Naive thymus-derived CD4-positive, alpha-beta T cell (primary cell): ENCODE results near the gene ZNF423. TPM values are rescaled to one million over a fixed set of nuclear protein-coding genes. Genes with fewer than 3 reads are reported as not detected.

Source experiments
- ATAC-seq: fragments of 150-1000 bp; cut with Tn5 transposase; 2 replicates; pipeline ENCODE4 v1.10.0; 2021; ENCODE audit warnings: mild to moderate bottlenecking, moderate library complexity
- CTCF ChIA-PET: fragments of 350-600 bp; sonication (Branson Sonifier 250); formaldehyde crosslinking; loops from one replicate; lab custom pipeline; 2021; ENCODE audit warnings: antibody characterized with exemption; lab: Charles Lee
- POLR2A ChIA-PET: fragments of 350-600 bp; sonication (Branson Sonifier 250); formaldehyde crosslinking; loops from one replicate; lab custom pipeline; 2021; ENCODE audit warnings: antibody characterized with exemption, inconsistent platforms; lab: Charles Lee
- DNase-seq, 9 donors: peaks; one replicate each; pipeline versions ENCODE4 v3.0.0 to v3.0.0-alpha.2; 2020 to 2022; ENCODE audit warnings: mixed read lengths in 1 of 9
- H3K27ac ChIP-seq: one replicate; pipeline ENCODE4 v1.7.0; 2013; ENCODE audit warnings: mild to moderate bottlenecking, low read depth, low read length, moderate library complexity
- H3K27me3 ChIP-seq, 2 donors: one replicate each; pipeline ENCODE4 v1.7.0; 2013; ENCODE audit warnings: low read length in 2 of 2, mild to moderate bottlenecking in 2 of 2, moderate library complexity in 2 of 2; ENCODE audit not compliant: control insufficient read depth in 2 of 2, insufficient read depth in 2 of 2
- H3K36me3 ChIP-seq, 3 experiments: 1 replicate in 2 of 3; 2 replicates in 1 of 3; pipeline ENCODE4 v1.7.0; 2013; ENCODE audit warnings: low read length in 3 of 3, mild to moderate bottlenecking in 3 of 3, moderate library complexity in 1 of 3; ENCODE audit not compliant: insufficient read depth in 3 of 3, control insufficient read depth in 2 of 3
- H3K4me1 ChIP-seq, 2 donors: one replicate each; pipeline ENCODE4 v1.7.0; 2013; ENCODE audit warnings: low read length in 2 of 2, mild to moderate bottlenecking in 2 of 2, moderate library complexity in 1 of 2; ENCODE audit not compliant: control insufficient read depth in 2 of 2, insufficient read depth in 2 of 2
- H3K4me3 ChIP-seq: 2 replicates; pipeline ENCODE4 v1.7.0; 2013; ENCODE audit warnings: mild to moderate bottlenecking, low read length
- H3K9me3 ChIP-seq, 3 experiments: 1 replicate in 2 of 3; 2 replicates in 1 of 3; pipeline ENCODE4 v1.7.0; 2013; ENCODE audit warnings: low read length in 3 of 3; ENCODE audit not compliant: control insufficient read depth in 2 of 3
- H3K27ac Mint-ChIP-seq, 9 donors: one replicate each; pipeline ENCODE4 v1.8.0; 2020 to 2022; ENCODE audit warnings: mixed read lengths in 9 of 9, mild to moderate bottlenecking in 8 of 9, moderate library complexity in 5 of 9, inconsistent platforms in 2 of 9
- H3K27me3 Mint-ChIP-seq, 5 donors: one replicate each; pipeline ENCODE4 v1.8.0; 2021 to 2022; ENCODE audit warnings: mixed read lengths in 5 of 5, mild to moderate bottlenecking in 1 of 5
- H3K36me3 Mint-ChIP-seq, 5 donors: one replicate each; pipeline ENCODE4 v1.8.0; 2020 to 2022; ENCODE audit warnings: mixed read lengths in 5 of 5, mild to moderate bottlenecking in 3 of 5, inconsistent platforms in 1 of 5
- H3K4me1 Mint-ChIP-seq, 7 donors: one replicate each; pipeline ENCODE4 v1.8.0; 2020 to 2022; ENCODE audit warnings: mixed read lengths in 7 of 7, mild to moderate bottlenecking in 3 of 7, inconsistent platforms in 1 of 7
- H3K4me3 Mint-ChIP-seq, 10 donors: one replicate each; pipeline ENCODE4 v1.8.0; 2020 to 2022; ENCODE audit warnings: mild to moderate bottlenecking in 10 of 10, mixed read lengths in 10 of 10, moderate library complexity in 6 of 10, inconsistent platforms in 2 of 10
- H3K9me3 Mint-ChIP-seq, 11 donors: one replicate each; pipeline ENCODE4 v1.8.0; 2020 to 2022; ENCODE audit warnings: mixed read lengths in 11 of 11, mild to moderate bottlenecking in 4 of 11, inconsistent platforms in 1 of 11, moderate library complexity in 1 of 11
- intact Hi-C, 2 donors: fragments of 100-400 bp; cut with micrococcal nuclease; formaldehyde crosslinking; loops; one replicate each; pipeline ENCODE4 v1.15.1; 2023
- polyA plus RNA-seq, 2 donors: library from polyadenylated mRNA; unstranded; fragments of 300-500 nt; fragmentation: Illumina TruSeq; gene quantifications; one replicate each; pipeline ENCODE4 v1.2.3, GENCODE V29; 2021
- total RNA-seq, 6 experiments: library from RNA in 5 of 6; stranded (reverse) in 5 of 6; gene quantifications; 1 replicate in 5 of 6; 2 replicates in 1 of 6; pipeline ENCODE4 v1.2.3 and lab custom pipeline; 2021 to 2026

ZNF423 gene
- total and polyA plus RNA-seq, 7 experiments from 2014 or later: not detected

GRCh38 chr16:49625311-49626065 lies 230.4 kb downstream of the ZNF423 start:
- no peaks in the 10 kb centered on the region for H3K36me3 Mint-ChIP-seq
- H3K4me1 Mint-ChIP-seq: no peaks in the 10 kb centered on the region
- ChIA-PET POLR2A (no interaction called here), CTCF (no interaction called here)
- H3K27ac Mint-ChIP-seq: no peak overlapping the region
- Histone ChIP-seq H3K9me3 (peaks cover 0 to 4% (median 0%) of the 10 kb centered on the region in 3 experiments), H3K4me3 (no peak overlapping the region), H3K27ac (no peak overlapping the region), H3K36me3 (no peaks in the 10 kb centered on the region), H3K27me3 (no peaks in the 10 kb centered on the region), H3K4me1 (no peaks in the 10 kb centered on the region)
- H3K9me3 Mint-ChIP-seq: no peaks in the 10 kb centered on the region
- ATAC-seq (no peak), DNase-seq (no peak)
- intact Hi-C loops: no loop called here
- no peaks in the 10 kb centered on the region for H3K27me3 Mint-ChIP-seq
- no peak overlapping the region for H3K4me3 Mint-ChIP-seq

- Mint-ChIP-seq H3K27ac (no peak overlapping the region), H3K27me3 (no peaks in the 10 kb centered on the region), H3K36me3 (no peaks in the 10 kb centered on the region), H3K4me1 (no peaks in the 10 kb centered on the region), H3K4me3 (no peak overlapping the region), H3K9me3 (no peaks in the 10 kb centered on the region)
- H3K27me3 ChIP-seq: no peaks in the 10 kb centered on the region
- H3K4me3 ChIP-seq: no peak overlapping the region
- no peaks in the 10 kb centered on the region for H3K36me3 ChIP-seq
- ATAC-seq (no peak), DNase-seq (no peak)
- ChIA-PET POLR2A (no interaction called here), CTCF (no interaction called here)
- H3K9me3 ChIP-seq: peaks cover 0 to under 1% (median 0%) of the 10 kb centered on the region in 3 experiments
- H3K4me1 ChIP-seq: no peaks in the 10 kb centered on the region
- H3K27ac ChIP-seq: no peak overlapping the region
- intact Hi-C loops: no loop called here
Observed at GRCh38 chr16:49623501-49624266, 232.2 kb downstream of the ZNF423 start.

- CTCF ChIA-PET: no interaction called here
- Mint-ChIP-seq H3K36me3 (no peaks in the 10 kb centered on the region), H3K4me3 (no peak overlapping the region), H3K9me3 (no peaks in the 10 kb centered on the region), H3K27me3 (no peaks in the 10 kb centered on the region), H3K4me1 (no peaks in the 10 kb centered on the region), H3K27ac (no peak overlapping the region)
- H3K27ac ChIP-seq: no peak overlapping the region
- no peak overlapping the region for H3K4me3 ChIP-seq
- intact Hi-C loops: no loop called here
- no peaks in the 10 kb centered on the region for H3K27me3 ChIP-seq
- no peaks in the 10 kb centered on the region for H3K9me3 ChIP-seq
- ATAC-seq: no peak
- no peaks in the 10 kb centered on the region for H3K4me1 ChIP-seq
- no peak for DNase-seq
- POLR2A ChIA-PET: no interaction called here
- H3K36me3 ChIP-seq: no peaks in the 10 kb centered on the region
Observed at GRCh38 chr16:49622421-49623402, 233.2 kb downstream of the ZNF423 start.

GRCh38 chr16:49622084-49622390 lies 233.9 kb downstream of the ZNF423 start:
- ChIA-PET POLR2A (no interaction called here), CTCF (no interaction called here)
- intact Hi-C loops: no loop called here
- no peak overlapping the region for H3K27ac ChIP-seq
- H3K9me3 ChIP-seq: no peaks in the 10 kb centered on the region
- H3K27me3 ChIP-seq: no peaks in the 10 kb centered on the region
- no peaks in the 10 kb centered on the region for H3K9me3 Mint-ChIP-seq
- no peaks in the 10 kb centered on the region for H3K36me3 Mint-ChIP-seq
- H3K4me1 ChIP-seq: no peaks in the 10 kb centered on the region
- DNase-seq (no peak), ATAC-seq (no peak)
- H3K4me3 ChIP-seq: no peak overlapping the region
- H3K36me3 ChIP-seq: no peaks in the 10 kb centered on the region
- H3K27me3 Mint-ChIP-seq: no peaks in the 10 kb centered on the region
- no peaks in the 10 kb centered on the region for H3K4me1 Mint-ChIP-seq
- no peak overlapping the region for H3K27ac Mint-ChIP-seq
- H3K4me3 Mint-ChIP-seq: no peak overlapping the region

- ATAC-seq (no peak), DNase-seq (no peak)
- no peaks in the 10 kb centered on the region for H3K4me1 ChIP-seq
- H3K36me3 ChIP-seq: no peaks in the 10 kb centered on the region
- Mint-ChIP-seq H3K27me3 (no peaks in the 10 kb centered on the region), H3K9me3 (no peaks in the 10 kb centered on the region), H3K36me3 (no peaks in the 10 kb centered on the region), H3K27ac (no peak overlapping the region), H3K4me1 (no peaks in the 10 kb centered on the region), H3K4me3 (no peak overlapping the region)
- H3K27me3 ChIP-seq: no peaks in the 10 kb centered on the region
- ChIA-PET POLR2A (no interaction called here), CTCF (no interaction called here)
- H3K9me3 ChIP-seq: no peaks in the 10 kb centered on the region
- no peak overlapping the region for H3K27ac ChIP-seq
- no peak overlapping the region for H3K4me3 ChIP-seq
- intact Hi-C loops: no loop called here
Observed at GRCh38 chr16:49621241-49622083, 234.4 kb downstream of the ZNF423 start.

- Mint-ChIP-seq H3K4me1 (no peaks in the 10 kb centered on the region), H3K4me3 (no peak overlapping the region), H3K27ac (no peak overlapping the region), H3K27me3 (no peaks in the 10 kb centered on the region), H3K36me3 (no peaks in the 10 kb centered on the region), H3K9me3 (no peaks in the 10 kb centered on the region)
- intact Hi-C loops: no loop called here
- Histone ChIP-seq H3K4me1 (no peaks in the 10 kb centered on the region), H3K36me3 (no peaks in the 10 kb centered on the region), H3K27ac (no peak overlapping the region), H3K27me3 (no peaks in the 10 kb centered on the region), H3K9me3 (no peaks in the 10 kb centered on the region), H3K4me3 (no peak overlapping the region)
- POLR2A ChIA-PET: no interaction called here
- CTCF ChIA-PET: no interaction called here
- ATAC-seq (no peak), DNase-seq (no peak)
Observed at GRCh38 chr16:49620869-49621240, 235.1 kb downstream of the ZNF423 start.
